Subcutaneous abdominal adipose tissue (tissue), 5 donors: Measurements from ENCODE around the gene PRICKLE2.

Experiments used
- H3K27ac ChIP-seq: one replicate; pipeline ENCODE4 v1.7.0; 2013; ENCODE audit warnings: low read depth, mild to moderate bottlenecking, inconsistent platforms, low read length, moderate library complexity
- H3K27me3 ChIP-seq, 5 donors: one replicate each; pipeline ENCODE4 v1.7.0; 2013; ENCODE audit warnings: low read length in 5 of 5, inconsistent platforms in 1 of 5; ENCODE audit not compliant: control insufficient read depth in 5 of 5, insufficient read depth in 4 of 5
- H3K36me3 ChIP-seq, 5 donors: one replicate each; pipeline ENCODE4 v1.7.0; 2013; ENCODE audit warnings: low read length in 5 of 5; ENCODE audit not compliant: control insufficient read depth in 5 of 5, insufficient read depth in 5 of 5
- H3K4me1 ChIP-seq, 5 donors: one replicate each; pipeline ENCODE4 v1.7.0; 2013; ENCODE audit warnings: low read length in 5 of 5, mild to moderate bottlenecking in 3 of 5, moderate library complexity in 1 of 5; ENCODE audit not compliant: control insufficient read depth in 5 of 5, insufficient read depth in 5 of 5
- H3K4me3 ChIP-seq, 5 donors: one replicate each; pipeline ENCODE4 v1.7.0; 2013; ENCODE audit warnings: low read length in 5 of 5, low read depth in 1 of 5
- H3K9ac ChIP-seq, 5 donors: one replicate each; pipeline ENCODE4 v1.7.0; 2013; ENCODE audit warnings: low read length in 5 of 5, mild to moderate bottlenecking in 4 of 5, moderate library complexity in 3 of 5
- H3K9me3 ChIP-seq, 5 donors: one replicate each; pipeline ENCODE4 v1.7.0; 2013; ENCODE audit warnings: low read length in 5 of 5; ENCODE audit not compliant: control insufficient read depth in 5 of 5
- donor health status: healthy.
- donor health status: healthy.
- donor health status: healthy.
- donor health status: healthy.
- donor health status: healthy.

PRICKLE2 gene

DNA sequence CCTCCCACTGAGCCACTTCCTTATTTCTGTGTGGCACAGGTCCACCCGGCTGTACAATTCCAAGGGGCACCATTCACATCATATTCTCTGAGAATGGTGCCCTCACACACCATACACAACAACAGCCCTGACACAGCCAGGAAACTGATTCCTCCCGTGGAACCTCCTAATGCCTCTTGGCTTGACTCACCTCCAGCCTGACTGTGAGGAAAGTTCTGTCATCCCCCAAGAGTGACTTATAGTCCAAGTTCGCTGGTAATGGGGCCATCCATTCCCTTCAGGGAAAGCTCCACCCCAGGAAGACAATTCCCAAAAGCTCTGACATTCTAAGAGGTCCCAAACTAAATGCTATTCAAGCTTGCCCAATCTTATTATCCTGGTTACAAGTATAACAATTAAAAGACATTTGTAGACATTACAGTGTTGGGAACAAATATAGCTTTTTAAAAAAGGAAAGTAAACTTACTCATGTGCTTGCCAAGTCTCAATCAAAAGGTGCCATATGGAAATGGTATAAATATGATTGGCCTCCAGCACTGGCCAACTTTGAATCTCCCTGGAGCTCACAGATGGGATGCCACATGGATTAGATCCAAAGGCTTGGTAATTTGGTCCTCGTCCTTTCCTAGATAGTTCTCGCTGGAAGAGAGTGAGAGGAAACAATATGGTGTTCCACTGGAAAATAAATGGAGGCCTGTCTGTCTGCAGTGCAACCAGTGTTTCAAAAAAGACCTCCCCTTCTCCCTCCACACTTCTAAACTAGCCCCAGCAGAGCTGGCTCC is 145.7 kb downstream of the PRICKLE2 start:
- Histone ChIP-seq H3K36me3 (no peaks in the 10 kb centered on the region), H3K27ac (no peak overlapping the region), H3K4me3 (no peak overlapping the region), H3K9me3 (peaks cover 0 to under 1% (median 0%) of the 10 kb centered on the region in 5 donors), H3K27me3 (no peaks in the 10 kb centered on the region), H3K4me1 (peaks cover 0 to 4% (median 0%) of the 10 kb centered on the region in 5 donors), H3K9ac (no peak overlapping the region)

DNA sequence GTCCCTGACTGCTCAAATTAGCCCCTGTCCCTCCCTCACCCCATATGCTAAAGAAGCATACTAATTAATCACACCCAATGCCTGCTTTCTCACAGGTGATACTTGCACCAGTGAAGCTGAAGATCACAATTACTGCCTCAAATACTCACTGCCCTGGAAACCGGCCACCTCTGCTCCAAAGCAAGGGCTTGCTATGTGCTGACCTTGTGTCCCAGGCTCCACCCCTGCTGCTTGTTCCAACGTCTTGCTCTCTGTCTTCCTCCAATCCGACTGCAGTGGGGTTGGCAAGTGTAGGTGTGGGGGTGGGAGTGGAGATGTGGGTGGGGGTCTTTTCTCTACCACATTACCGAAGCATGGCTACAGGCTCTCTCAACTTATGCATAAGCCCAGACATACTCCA is 146.3 kb downstream of the PRICKLE2 start:
- Histone ChIP-seq H3K27me3 (no peaks in the 10 kb centered on the region), H3K4me1 (peaks cover 0 to 4% (median 0%) of the 10 kb centered on the region in 5 donors), H3K4me3 (no peak overlapping the region), H3K9ac (no peak overlapping the region), H3K9me3 (no peaks in the 10 kb centered on the region), H3K36me3 (no peaks in the 10 kb centered on the region), H3K27ac (no peak overlapping the region)

DNA sequence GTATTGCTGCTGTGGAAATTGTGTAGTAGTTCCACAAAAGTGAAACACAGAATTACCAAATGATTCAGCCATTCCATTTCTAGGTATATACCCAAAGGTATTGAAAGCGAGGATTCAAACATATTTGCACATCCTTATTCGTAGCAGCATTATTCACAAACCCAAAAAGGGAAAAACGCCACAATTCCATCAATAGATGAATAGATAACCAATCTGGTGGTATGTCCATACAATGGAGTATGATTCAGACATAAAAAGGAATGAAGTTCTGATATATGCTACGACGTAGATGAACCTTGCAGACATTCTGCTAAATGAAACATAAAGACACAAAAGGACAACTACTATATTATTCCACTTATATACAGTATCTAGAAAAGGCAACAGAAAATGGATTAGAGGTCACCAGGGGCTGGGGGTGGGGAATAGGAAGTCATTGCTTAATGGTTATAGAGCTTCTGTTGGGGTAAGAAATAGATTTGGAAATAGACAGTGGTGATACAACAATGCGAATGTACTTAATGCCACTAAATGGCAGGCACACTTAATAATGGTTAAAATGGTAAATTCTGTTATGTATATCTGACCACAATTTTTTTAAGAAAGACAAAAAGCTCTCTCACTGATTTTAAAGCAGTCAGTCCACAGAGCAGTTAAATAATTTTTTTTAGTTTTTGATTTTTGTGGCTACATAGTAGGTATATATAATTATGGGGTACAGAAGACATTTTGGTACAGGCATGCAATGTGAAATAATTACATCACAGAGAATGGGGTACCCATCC is 150.2 kb downstream of the PRICKLE2 start:
- Histone ChIP-seq H3K27ac (no peak overlapping the region), H3K9me3 (peaks cover 0 to 3% (median 0%) of the 10 kb centered on the region in 5 donors), H3K4me3 (no peak overlapping the region), H3K9ac (no peak overlapping the region), H3K36me3 (no peaks in the 10 kb centered on the region), H3K4me1 (peaks cover 0 to 12% (median 6%) of the 10 kb centered on the region in 5 donors), H3K27me3 (no peaks in the 10 kb centered on the region)

DNA sequence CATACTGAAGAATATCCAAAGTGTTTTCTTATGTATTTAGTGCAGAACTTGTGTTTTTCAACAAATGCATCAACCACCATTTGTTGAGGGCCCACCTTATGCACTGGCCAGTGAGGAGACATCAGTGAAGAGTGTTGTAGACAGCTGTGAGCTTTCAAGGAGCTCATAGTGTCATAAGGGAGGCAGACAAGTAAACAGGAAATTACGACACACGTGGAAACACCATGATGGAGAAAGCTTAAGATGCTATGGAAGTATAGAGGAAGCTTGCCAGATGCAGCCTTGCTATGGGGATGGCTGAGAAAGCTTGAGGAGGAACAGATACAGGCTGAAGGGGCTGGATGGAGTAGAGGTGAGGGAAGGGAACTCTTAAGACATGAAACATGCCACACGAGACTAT is 151.2 kb downstream of the PRICKLE2 start:
- H3K9me3 ChIP-seq, result peaks cover 0 to 3% (median 0%) of the 10 kb centered on the region in 5 donors
- H3K4me1 ChIP-seq, result peaks cover 0 to 12% (median 6%) of the 10 kb centered on the region in 5 donors
- H3K27ac ChIP-seq, result no peak overlapping the region
- no peaks in the 10 kb centered on the region for H3K27me3 ChIP-seq
- H3K4me3 ChIP-seq, result no peak overlapping the region
- H3K36me3 ChIP-seq, result no peaks in the 10 kb centered on the region
- no peak overlapping the region for H3K9ac ChIP-seq

DNA sequence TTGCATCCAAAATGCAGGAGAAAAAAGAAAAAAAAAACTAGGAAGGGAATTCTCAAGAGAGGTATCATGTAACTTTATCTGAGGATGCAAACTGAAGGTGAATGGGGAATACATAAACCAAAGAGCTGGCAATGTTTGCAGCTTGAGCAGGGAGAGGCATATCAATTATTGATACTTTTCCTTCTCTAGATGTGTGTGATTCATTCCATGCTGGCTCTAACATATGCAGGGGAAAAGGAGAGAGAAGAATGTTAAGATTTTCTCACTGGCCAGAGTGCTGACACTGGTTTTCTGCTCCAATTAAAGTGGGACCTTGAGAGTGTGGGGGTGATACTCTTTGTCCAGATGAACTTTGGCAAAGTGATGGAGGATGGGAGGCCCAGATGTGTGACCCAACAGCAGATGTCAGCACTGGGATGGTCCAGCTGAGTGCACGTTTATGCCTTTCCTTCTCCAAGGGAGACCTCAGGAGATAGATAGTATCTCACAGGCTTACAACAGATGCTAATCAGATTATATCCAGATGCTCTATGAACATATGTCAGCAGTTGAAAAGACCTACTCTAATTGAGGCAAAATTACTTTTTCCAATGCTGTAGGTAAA is 152.0 kb downstream of the PRICKLE2 start:
- Histone ChIP-seq H3K36me3 (no peaks in the 10 kb centered on the region), H3K27me3 (no peaks in the 10 kb centered on the region), H3K9me3 (peaks cover 0 to 3% (median 0%) of the 10 kb centered on the region in 5 donors), H3K27ac (no peak overlapping the region), H3K4me1 (peaks cover 0 to 12% (median 6%) of the 10 kb centered on the region in 5 donors), H3K4me3 (no peak overlapping the region), H3K9ac (no peak overlapping the region)

DNA sequence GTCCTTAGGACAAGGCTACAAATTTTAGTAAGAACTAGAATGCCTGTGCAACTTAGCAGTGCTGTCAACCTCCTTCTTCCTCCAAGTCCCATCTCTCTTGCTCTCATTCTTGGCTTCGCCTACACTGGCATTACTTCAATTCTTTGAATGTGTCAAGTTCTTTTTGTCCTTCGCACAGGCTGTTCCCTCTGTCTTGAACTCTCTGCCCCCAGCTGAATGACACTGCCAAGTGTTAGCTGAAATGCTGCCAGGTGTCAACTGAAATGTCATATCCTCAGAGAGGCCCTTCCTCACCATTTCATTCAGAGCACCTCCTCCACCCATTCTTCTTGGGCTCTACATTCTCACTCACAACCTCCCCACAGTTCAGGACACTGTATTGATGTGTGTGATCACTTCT is 153.1 kb downstream of the PRICKLE2 start:
- Histone ChIP-seq H3K9ac (no peak overlapping the region), H3K4me1 (peaks cover 0 to 12% (median 8%) of the 10 kb centered on the region in 5 donors), H3K4me3 (no peak overlapping the region), H3K27me3 (no peaks in the 10 kb centered on the region), H3K36me3 (no peaks in the 10 kb centered on the region), H3K9me3 (peaks cover 0 to 3% (median 0%) of the 10 kb centered on the region in 5 donors), H3K27ac (no peak overlapping the region)

DNA sequence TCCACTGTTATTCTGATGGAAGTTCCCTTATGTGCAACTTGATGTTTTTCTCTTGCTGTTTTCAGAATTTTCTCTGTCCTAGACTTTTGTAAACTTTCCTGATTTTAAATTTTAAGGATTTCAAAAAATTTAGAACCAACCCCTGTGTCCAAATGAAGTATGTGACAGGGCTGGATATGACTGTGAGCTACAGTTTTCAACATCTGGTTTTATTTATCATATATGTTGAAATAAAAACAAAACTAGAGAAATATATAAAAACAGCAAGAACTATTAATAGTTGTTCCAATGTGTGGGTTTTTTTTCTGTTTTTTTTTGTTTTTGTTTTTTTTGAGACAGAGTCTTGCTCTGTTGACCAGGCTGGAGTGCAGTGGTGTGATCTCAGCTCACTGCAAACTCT is 154.6 kb downstream of the PRICKLE2 start:
- peaks cover 0 to 12% (median 8%) of the 10 kb centered on the region in 5 donors for H3K4me1 ChIP-seq
- no peaks in the 10 kb centered on the region for H3K27me3 ChIP-seq
- H3K27ac ChIP-seq, result no peak overlapping the region
- H3K9me3 ChIP-seq, result peaks cover 0 to 3% (median 0%) of the 10 kb centered on the region in 5 donors
- H3K4me3 ChIP-seq, result no peak overlapping the region
- no peaks in the 10 kb centered on the region for H3K36me3 ChIP-seq
- no peak overlapping the region for H3K9ac ChIP-seq

DNA sequence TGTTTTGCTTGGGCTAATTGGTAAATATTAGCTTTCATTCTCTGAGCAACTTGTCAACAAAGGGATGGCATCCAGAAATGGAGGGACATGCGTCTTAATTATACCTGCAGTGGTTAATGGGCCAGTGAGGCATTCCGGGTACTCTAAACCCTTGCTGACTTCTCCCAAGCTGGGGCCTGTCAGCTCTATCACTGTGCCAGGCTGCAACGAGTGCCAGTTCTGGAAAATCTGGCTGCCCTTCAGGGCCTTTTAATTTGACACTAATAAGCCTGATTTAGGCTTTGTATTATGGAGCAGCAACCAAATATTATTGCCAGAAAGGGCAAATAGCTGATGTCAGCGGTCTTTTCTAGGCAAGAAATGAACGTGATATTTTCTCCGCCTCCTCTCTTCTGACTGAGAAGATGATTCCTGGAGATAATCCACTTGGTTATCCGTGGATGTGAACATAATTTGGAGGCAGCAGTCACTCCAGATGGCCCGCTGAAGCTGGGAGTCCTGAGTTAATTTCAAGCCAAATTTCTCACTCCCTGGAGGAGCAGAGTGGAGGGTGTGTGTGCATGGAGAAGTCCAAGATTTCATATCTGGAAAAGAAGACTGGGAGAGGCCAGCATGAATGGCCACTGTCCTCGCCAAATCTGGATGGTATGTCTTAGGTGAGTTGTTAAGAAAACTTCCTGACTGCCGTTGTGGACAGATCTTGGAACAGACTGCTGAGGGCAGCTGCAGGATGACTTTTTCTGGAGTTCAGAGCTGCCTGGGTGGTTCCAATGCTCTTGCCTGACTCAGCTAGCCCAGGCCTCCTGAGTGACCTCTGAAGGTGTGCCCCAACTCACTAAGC is 157.5 kb downstream of the PRICKLE2 start:
- Histone ChIP-seq H3K9ac (no peak overlapping the region), H3K36me3 (no peaks in the 10 kb centered on the region), H3K4me1 (peaks cover 0 to 13% (median 7%) of the 10 kb centered on the region in 5 donors), H3K27me3 (no peaks in the 10 kb centered on the region), H3K4me3 (no peak overlapping the region), H3K9me3 (peaks cover 0 to 3% (median 0%) of the 10 kb centered on the region in 5 donors), H3K27ac (no peak overlapping the region)

DNA sequence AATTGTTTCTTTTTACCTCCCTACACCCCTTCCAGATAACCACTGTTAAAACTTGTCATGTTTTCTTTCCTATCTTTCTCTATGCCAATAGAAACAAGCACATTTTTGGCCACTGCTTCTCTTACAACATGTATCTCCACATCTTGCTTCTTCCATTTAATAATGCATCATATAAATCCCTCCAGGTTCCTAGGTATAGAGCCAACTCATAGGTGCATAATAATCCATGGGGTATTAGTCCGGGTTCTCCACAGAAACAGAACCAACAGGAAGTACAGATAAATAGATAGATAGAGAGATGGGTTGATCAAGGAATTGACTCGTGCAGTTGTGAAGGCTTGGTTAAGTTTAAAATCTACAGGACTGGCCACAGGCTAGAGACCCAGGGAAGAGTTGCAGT is 160.5 kb downstream of the PRICKLE2 start:
- H3K4me3 ChIP-seq, result no peak overlapping the region
- no peaks in the 10 kb centered on the region for H3K36me3 ChIP-seq
- no peak overlapping the region for H3K9ac ChIP-seq
- no peak overlapping the region for H3K27ac ChIP-seq
- H3K4me1 ChIP-seq, result peaks cover 0 to 14% (median 8%) of the 10 kb centered on the region in 5 donors
- H3K9me3 ChIP-seq, result no peaks in the 10 kb centered on the region
- no peaks in the 10 kb centered on the region for H3K27me3 ChIP-seq
